A549 (cell line): ENCODE results near the gene SMIM21.

Experiments
- CBX2 ChIP-seq: fragments of 200-600 bp; sonication (generic); IDR thresholded peaks from 2 replicates; pipeline ENCODE4 v1.6.1; 2016; ENCODE audit warnings: low read depth, mild to moderate bottlenecking, borderline replicate concordance
- PHF8 ChIP-seq: fragments of 200-600 bp; sonication (generic); IDR thresholded peaks from 2 replicates; pipeline ENCODE4 v1.6.1; 2016; ENCODE audit warnings: low read depth, mild to moderate bottlenecking, antibody characterized with exemption, moderate library complexity, borderline replicate concordance
- TF ChIP-seq, protein P1 (sequence below): fragments of >200 bp; sonication (Bioruptor Twin); formaldehyde crosslinking; IDR thresholded peaks from 3 replicates; pipeline ENCODE4 v1.5.1; 2016

DNA sequence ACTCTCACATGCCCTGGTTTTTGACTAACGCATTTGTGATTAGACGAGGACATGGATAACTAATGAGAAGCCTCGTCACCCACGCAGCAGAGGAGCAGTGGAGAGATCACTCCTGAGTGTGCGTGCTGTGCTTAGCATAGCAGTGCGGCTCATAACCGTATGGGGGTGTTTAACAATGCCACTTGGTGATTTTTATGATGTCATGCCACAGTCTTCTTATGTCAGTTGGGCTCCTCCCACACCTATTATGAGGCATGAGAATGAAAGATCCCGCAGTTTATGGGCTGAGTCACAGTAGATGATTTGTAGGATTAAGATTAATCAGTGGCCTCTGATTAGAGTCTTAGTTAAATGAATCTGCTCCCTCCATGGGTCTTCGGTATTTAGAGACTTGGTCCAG, 2.5 kb upstream of the SMIM21 start:
- no peak for TF ChIP-seq CBX2
- TF ChIP-seq, protein P1, sequence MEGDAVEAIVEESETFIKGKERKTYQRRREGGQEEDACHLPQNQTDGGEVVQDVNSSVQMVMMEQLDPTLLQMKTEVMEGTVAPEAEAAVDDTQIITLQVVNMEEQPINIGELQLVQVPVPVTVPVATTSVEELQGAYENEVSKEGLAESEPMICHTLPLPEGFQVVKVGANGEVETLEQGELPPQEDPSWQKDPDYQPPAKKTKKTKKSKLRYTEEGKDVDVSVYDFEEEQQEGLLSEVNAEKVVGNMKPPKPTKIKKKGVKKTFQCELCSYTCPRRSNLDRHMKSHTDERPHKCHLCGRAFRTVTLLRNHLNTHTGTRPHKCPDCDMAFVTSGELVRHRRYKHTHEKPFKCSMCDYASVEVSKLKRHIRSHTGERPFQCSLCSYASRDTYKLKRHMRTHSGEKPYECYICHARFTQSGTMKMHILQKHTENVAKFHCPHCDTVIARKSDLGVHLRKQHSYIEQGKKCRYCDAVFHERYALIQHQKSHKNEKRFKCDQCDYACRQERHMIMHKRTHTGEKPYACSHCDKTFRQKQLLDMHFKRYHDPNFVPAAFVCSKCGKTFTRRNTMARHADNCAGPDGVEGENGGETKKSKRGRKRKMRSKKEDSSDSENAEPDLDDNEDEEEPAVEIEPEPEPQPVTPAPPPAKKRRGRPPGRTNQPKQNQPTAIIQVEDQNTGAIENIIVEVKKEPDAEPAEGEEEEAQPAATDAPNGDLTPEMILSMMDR = no peak
- TF ChIP-seq PHF8 = no peak
